Measurements from ENCODE around the gene PDGFB.

The PDGFB gene

DNA sequence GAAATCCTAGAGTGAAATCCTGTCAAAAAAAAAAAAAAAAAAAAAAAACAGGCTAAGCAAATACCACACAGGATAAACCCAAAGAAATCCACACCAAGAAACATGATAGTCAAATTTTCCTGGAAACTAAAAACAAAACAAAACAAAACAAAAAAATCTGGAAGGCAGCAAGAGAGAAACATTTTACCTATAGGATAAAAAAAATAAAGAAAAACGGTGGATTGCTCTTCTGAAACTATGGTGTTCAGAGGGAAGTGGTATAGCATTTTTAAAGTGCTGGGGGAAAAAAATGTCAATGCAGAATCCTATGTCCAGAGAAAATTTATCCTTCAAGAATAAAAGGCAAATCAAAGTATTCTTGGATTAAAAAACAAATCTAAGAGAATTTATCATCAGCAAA is 50.7 kb downstream of the PDGFB start:
- Histone ChIP-seq H3K9me3 (peaks cover 0 to 20% (median 0%) of the 10 kb centered on the region in 3 donors), H3K4me1 (no peaks in the 10 kb centered on the region), H3K36me3 (no peaks in the 10 kb centered on the region), H3K4me3 (no peak overlapping the region), H3K27ac (no peak overlapping the region), H3K27me3 (peaks cover 0 to 19% of the 10 kb centered on the region in 2 donors)
- no peak for DNase-seq
- intact Hi-C loops (cut with DNase I; ENCODE audit: low total_unique reads): no loop called here
- TF ChIP-seq, protein P1, sequence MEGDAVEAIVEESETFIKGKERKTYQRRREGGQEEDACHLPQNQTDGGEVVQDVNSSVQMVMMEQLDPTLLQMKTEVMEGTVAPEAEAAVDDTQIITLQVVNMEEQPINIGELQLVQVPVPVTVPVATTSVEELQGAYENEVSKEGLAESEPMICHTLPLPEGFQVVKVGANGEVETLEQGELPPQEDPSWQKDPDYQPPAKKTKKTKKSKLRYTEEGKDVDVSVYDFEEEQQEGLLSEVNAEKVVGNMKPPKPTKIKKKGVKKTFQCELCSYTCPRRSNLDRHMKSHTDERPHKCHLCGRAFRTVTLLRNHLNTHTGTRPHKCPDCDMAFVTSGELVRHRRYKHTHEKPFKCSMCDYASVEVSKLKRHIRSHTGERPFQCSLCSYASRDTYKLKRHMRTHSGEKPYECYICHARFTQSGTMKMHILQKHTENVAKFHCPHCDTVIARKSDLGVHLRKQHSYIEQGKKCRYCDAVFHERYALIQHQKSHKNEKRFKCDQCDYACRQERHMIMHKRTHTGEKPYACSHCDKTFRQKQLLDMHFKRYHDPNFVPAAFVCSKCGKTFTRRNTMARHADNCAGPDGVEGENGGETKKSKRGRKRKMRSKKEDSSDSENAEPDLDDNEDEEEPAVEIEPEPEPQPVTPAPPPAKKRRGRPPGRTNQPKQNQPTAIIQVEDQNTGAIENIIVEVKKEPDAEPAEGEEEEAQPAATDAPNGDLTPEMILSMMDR (IDR thresholded peaks at IDR 0.05): no peak

GRCh38 chr22:39188809-39189208 is 56.0 kb downstream of the PDGFB start:
- Histone ChIP-seq H3K4me1 (peaks cover 0 to 4% (median 0%) of the 10 kb centered on the region in 4 donors), H3K36me3 (no peaks in the 10 kb centered on the region), H3K27ac (no peak overlapping the region), H3K27me3 (peaks cover 0 to 20% of the 10 kb centered on the region in 2 donors), H3K9me3 (peaks cover 0 to 6% (median 0%) of the 10 kb centered on the region in 3 donors), H3K4me3 (no peak overlapping the region)
- intact Hi-C loops (cut with DNase I; ENCODE audit: low total_unique reads): no loop called here
- DNase-seq: peak in 1 of 2 donors; percentile 19
- TF ChIP-seq, protein P1 (IDR thresholded peaks at IDR 0.05): no peak

GRCh38 chr22:39185601-39186012 is 59.2 kb downstream of the PDGFB start:
- peak in 1 of 2 donors; percentile 68 for DNase-seq
- Histone ChIP-seq H3K9me3 (peaks cover 0 to 8% (median 4%) of the 10 kb centered on the region in 3 donors), H3K27me3 (peaks cover 0 to 9% of the 10 kb centered on the region in 2 donors), H3K36me3 (no peaks in the 10 kb centered on the region), H3K27ac (no peak overlapping the region), H3K4me1 (peaks cover 0 to 4% (median 0%) of the 10 kb centered on the region in 4 donors), H3K4me3 (no peak overlapping the region)
- intact Hi-C loops (cut with DNase I; ENCODE audit: low total_unique reads): no loop called here
- TF ChIP-seq, protein P1 (IDR thresholded peaks at IDR 0.05): no peak

- Histone ChIP-seq H3K27ac (no peak overlapping the region), H3K4me3 (no peak overlapping the region), H3K36me3 (no peaks in the 10 kb centered on the region), H3K27me3 (peaks cover 0 to 9% of the 10 kb centered on the region in 2 donors), H3K9me3 (peaks cover 0 to 8% (median 4%) of the 10 kb centered on the region in 3 donors), H3K4me1 (peaks cover 0 to 4% (median 0%) of the 10 kb centered on the region in 4 donors)
- TF ChIP-seq, protein P1 (IDR thresholded peaks at IDR 0.05): no peak
- intact Hi-C loops (cut with DNase I; ENCODE audit: low total_unique reads): no loop called here
- peak in 1 of 2 donors; percentile 53 for DNase-seq
Measured at GRCh38 chr22:39184586-39185577, 59.9 kb downstream of the PDGFB start.

DNA sequence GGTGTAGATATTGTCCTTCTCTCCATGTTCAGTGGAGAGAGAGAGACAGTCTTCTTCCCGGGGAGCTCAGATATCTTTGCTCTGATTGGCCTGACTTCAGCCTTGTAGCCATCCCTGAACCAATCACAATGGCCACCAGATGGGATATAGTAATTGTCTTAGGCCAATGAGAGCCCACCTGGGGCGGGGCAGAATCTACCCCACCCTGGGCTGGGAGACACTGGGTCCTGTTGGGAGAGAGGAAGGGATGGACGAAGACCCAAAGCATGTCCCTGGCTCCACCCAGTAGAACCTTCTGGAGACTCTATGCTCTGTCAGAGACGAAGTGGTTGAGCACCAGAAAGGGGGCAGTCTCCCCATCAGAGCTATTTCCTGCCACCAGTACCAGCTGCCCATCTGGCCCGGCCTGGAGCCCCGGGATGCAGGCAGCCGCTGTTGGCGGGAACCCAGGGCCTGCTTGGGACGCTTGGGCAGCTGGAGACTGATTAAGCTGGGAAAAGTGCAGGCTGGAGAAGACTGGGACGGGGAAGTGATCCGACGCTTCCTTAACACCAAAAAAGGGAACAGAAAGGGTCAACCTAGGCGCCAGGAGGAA is 60.7 kb downstream of the PDGFB start:
- intact Hi-C loops (cut with DNase I; ENCODE audit: low total_unique reads): no loop called here
- peaks cover 0 to 6% of the 10 kb centered on the region in 2 donors for H3K27me3 ChIP-seq
- H3K36me3 ChIP-seq: no peaks in the 10 kb centered on the region
- H3K4me3 ChIP-seq: no peak overlapping the region
- TF ChIP-seq, protein P1 (IDR thresholded peaks at IDR 0.05): no peak
- DNase-seq: peak in 1 of 2 donors; percentile 55
- H3K4me1 ChIP-seq: peaks cover 0 to 4% (median 0%) of the 10 kb centered on the region in 4 donors
- H3K9me3 ChIP-seq: peaks cover 0 to 8% (median 4%) of the 10 kb centered on the region in 3 donors
- no peak overlapping the region for H3K27ac ChIP-seq

All from tibial artery (tissue), 4 donors.